ENCODE data around the gene PAK4. TPM values are rescaled to one million over a fixed set of nuclear protein-coding genes. Genes with fewer than 3 reads are reported as not detected.
A peak's percentile ranks its signal among the peaks of the same experiment; 100 is the strongest.
"Not testable (repeated sequence)": the region's sequence is repeated elsewhere in the genome, so short reads cannot be mapped to it uniquely, and the experiment has no call there.

Gene PAK4
- total and polyA plus RNA-seq, 5 donors: 15.1 to 24.4 (median 20.4) TPM

DNA sequence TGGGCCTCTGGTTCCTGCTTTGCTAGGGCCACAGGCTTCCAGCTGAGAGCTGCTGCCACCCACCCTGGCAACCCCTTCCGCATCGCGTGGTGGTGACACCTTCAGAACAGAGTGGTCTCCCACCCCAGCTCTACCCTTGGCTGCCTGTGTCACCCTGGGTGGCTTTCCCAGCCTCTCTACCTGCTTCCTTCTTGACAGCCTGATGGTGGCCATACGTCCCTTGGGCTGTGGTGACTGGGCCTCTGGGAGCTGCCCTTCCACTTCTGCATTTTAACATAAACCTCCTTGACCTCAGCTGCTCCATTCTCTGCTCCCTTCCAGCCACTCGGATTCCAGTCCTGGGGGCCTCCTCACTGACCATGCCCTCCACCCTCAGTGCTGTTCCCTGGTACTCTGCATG is 17.0 kb downstream of the PAK4 start:
- Histone ChIP-seq H3K4me3 (ENCODE audit: low read length) (no peak overlapping the region), H3K4me1 (ENCODE audit: control insufficient read depth, insufficient read depth, low read length) (peaks cover 13% of the 10 kb centered on the region), H3K9me3 (ENCODE audit: control insufficient read depth, low read length) (no peaks in the 10 kb centered on the region), H3K27me3 (ENCODE audit: control insufficient read depth, insufficient read depth) (no peaks in the 10 kb centered on the region), H3K27ac (ENCODE audit: low read length) (no peak overlapping the region)
- intact Hi-C loops (cut with DNase I): no loop called here
- 85% methylated on average over 5 of the region's 5 CpGs for WGBS
- no peak for ATAC-seq
- DNase-seq: no peak

DNA sequence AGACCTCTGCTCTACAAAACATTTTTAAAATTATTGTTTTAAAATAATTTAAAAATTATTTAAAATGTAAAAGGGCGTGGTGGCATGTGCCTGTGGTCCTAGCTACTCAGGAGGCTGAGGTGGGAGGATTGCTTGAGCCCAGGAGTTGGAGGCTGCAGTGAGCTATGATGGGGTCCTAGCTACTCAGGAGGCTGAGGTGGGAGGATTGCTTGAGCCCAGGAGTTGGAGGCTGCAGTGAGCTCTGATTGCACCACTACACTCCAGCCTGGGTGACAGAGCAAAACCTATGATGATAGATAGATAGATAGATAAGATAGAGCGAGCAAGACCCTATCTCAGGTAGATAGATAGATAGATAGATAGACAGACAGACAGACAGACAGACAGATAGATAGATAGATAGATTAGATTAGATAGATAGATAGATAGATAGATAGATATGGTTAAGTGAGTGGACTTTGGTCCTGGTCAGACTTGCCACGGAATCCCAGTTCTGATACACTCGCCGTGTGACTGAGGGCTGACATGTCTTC is 18.2 kb downstream of the PAK4 start:
- DNase-seq; H3K27me3 ChIP-seq (ENCODE audit: control insufficient read depth, insufficient read depth); H3K9me3 ChIP-seq (ENCODE audit: control insufficient read depth, low read length); ATAC-seq; H3K4me3 ChIP-seq (ENCODE audit: low read length); intact Hi-C loops (cut with DNase I): not testable (repeated sequence)
- H3K27ac ChIP-seq (ENCODE audit: low read length): peak overlapping the region; percentile 32
- peaks cover 13% of the 10 kb centered on the region for H3K4me1 ChIP-seq (ENCODE audit: control insufficient read depth, insufficient read depth, low read length)
- 75% methylated on average over 5 of the region's 5 CpGs for WGBS

DNA sequence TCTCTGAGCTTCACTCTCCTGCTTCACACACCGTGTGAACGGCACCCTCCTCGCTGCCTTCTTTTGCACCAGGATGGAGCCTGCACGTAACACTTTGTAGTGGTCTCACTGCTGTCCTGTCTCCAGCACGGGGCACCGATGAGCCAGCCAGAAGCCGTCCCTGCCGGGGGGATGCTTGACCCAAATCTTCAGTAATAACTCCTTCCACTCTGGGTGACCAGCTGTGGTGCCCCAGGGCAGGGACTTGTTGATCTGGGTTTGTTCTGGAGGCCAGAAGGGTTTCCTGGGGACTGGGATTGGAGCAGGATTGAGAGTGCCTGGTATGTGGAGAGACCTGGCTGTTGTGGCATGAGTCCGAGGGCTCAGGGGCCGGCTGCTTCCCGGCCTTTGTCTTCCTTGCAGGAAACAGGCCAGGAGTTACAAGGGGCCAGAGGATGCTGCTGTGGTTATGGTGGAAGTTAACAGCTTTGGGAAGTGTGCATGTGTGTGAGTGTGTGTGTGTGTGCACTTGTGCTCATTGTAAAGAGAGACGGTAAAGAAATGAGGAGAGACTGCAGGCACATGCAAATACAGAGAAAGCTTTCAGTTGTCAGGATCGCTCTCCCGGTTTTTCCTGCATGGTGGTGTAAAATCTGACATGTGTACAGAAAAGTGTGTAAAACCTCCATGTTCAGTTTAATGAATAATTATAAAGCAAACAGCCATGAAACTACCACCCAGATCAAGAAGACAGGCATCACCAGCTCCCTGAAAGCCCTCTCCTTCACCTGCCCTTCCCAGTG is 18.9 kb downstream of the PAK4 start:
- DNase-seq (peak in 2 of 3 donors; percentile 58 to 65), ATAC-seq (peak; percentile 40 to 69)
- H3K4me3 ChIP-seq (ENCODE audit: low read length): no peak overlapping the region
- peaks cover 13% of the 10 kb centered on the region for H3K4me1 ChIP-seq (ENCODE audit: control insufficient read depth, insufficient read depth, low read length)
- H3K27ac ChIP-seq (ENCODE audit: low read length): peak overlapping the region; percentile 32
- WGBS: 28% methylated on average over 14 of the region's 14 CpGs
- intact Hi-C loops (cut with DNase I): no loop called here
- H3K9me3 ChIP-seq (ENCODE audit: control insufficient read depth, low read length): no peaks in the 10 kb centered on the region
- H3K27me3 ChIP-seq (ENCODE audit: control insufficient read depth, insufficient read depth): no peaks in the 10 kb centered on the region

DNA sequence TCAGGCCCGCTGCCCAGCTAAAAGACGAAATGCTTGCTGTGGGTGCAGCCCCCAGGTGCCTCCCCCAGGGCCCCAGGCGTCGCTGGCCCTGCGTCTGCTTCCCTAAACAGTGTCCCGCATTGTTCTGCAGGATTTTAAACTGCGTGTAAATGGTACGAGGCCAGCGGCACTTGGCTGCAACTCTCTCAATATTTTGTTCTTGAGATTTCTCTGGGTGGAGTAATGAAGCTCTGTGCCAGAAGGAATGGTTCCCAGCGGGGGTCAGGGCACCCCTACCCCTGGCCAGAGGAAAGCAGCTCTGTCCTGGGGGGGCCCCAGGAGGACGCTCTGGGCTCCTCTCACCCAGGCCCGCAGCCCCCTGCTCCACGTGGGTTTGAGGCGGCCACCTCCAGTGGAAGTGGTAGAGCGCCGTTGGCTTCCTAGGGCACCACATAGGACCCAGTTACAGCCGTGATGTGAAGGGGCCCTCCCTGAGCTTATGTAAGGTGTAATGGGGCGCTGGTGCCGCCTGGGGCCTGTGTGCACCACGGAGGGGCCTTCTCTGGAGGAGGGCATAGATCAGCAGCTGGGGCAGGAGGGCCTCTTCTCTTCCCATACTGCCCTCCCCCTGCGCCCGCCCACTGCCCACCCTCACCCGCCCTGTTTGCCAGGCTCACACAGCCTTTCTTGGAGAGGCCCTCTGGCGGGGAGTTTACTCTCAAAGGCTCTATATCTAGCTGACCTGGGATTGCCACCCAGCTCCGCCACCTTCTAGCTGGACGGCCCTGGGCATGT is 19.8 kb downstream of the PAK4 start:
- H3K27ac ChIP-seq (ENCODE audit: low read length): peak overlapping the region; percentile 68

DNA sequence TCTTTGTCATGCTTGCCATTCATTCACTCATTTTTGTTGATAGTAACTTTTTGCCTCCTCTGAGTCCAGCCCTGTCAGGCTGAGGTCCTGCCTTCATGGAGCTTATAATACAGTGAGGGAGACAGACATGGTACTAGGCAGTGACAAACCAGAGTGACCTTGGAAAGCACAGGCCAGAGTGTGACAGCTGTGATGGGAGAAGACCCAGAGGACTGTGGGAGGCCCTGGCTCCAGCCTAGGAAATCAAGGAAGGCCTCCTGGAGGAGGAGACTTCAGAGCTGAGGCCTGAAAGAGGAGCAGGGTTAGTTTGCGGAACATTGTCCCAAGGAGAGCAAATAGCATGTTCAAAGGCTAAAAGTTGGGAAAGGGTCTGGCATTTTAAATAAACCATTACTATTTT is 20.5 kb downstream of the PAK4 start:
- H3K27me3 ChIP-seq (ENCODE audit: control insufficient read depth, insufficient read depth): no peaks in the 10 kb centered on the region
- no peaks in the 10 kb centered on the region for H3K9me3 ChIP-seq (ENCODE audit: control insufficient read depth, low read length)
- WGBS: 98% methylated on average over 1 of the region's 1 CpG
- H3K27ac ChIP-seq (ENCODE audit: low read length): peak overlapping the region; percentile 51
- H3K4me3 ChIP-seq (ENCODE audit: low read length): no peak overlapping the region
- peak in 1 of 3 donors; percentile 38 for DNase-seq
- peaks cover 9% of the 10 kb centered on the region for H3K4me1 ChIP-seq (ENCODE audit: control insufficient read depth, insufficient read depth, low read length)
- ATAC-seq: no peak
- intact Hi-C loops (cut with DNase I): no loop called here

More for the DNA sequence above, 19.8 kb downstream of the PAK4 start:
- H3K4me1 ChIP-seq (ENCODE audit: control insufficient read depth, insufficient read depth, low read length): peaks cover 9% of the 10 kb centered on the region
- intact Hi-C loops (cut with DNase I): no loop called here
- no peaks in the 10 kb centered on the region for H3K9me3 ChIP-seq (ENCODE audit: control insufficient read depth, low read length)
- ATAC-seq (peak; percentile 73 to 78), DNase-seq (peak; percentile 41 to 84 (median 77))
- WGBS: 33% methylated on average over 26 of the region's 26 CpGs
- no peak overlapping the region for H3K4me3 ChIP-seq (ENCODE audit: low read length)
- H3K27me3 ChIP-seq (ENCODE audit: control insufficient read depth, insufficient read depth): no peaks in the 10 kb centered on the region

DNA sequence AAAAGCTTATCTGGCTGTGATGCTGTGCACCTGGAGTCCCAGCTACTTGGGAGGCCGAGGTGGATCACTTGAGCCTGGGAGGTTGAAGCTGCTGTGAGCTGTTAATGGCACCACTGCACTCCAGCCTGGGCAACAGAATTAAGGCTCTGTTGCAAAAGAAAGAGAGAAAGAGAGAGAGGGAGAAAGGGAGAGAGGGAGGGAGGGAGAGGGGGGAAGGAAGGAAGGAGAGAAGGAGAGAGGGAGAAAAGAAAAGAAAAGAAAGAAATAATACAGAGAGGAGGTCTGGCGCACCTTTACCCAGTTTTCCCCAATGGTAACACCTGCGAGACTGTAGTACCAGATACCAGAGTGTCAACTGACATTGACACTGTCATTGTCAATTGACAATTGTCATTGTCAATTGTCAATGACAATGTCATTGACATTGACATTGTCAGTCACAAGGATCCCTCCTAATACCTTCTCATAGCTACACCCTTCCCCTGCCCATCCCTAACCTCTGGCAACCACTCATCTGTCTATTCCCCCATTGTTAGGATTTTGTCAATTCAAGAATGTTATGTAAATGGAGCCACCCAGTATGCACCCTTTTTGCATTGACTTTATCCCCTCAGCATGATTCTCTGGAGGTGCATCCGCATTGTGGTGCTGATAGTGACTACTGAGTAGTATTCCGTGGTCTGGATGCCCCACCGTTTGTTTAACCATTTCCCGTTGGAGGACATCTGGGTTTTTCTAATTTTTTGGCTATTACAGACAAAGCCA is 21.3 kb downstream of the PAK4 start:
- DNase-seq (no peak), ATAC-seq (no peak)
- 85% methylated on average over 7 of the region's 7 CpGs for WGBS
- Histone ChIP-seq H3K4me3 (ENCODE audit: low read length) (no peak overlapping the region), H3K27me3 (ENCODE audit: control insufficient read depth, insufficient read depth) (no peaks in the 10 kb centered on the region), H3K9me3 (ENCODE audit: control insufficient read depth, low read length) (no peaks in the 10 kb centered on the region), H3K4me1 (ENCODE audit: control insufficient read depth, insufficient read depth, low read length) (peaks cover 9% of the 10 kb centered on the region), H3K27ac (ENCODE audit: low read length) (no peak overlapping the region)
- intact Hi-C loops (cut with DNase I): no loop called here

DNA sequence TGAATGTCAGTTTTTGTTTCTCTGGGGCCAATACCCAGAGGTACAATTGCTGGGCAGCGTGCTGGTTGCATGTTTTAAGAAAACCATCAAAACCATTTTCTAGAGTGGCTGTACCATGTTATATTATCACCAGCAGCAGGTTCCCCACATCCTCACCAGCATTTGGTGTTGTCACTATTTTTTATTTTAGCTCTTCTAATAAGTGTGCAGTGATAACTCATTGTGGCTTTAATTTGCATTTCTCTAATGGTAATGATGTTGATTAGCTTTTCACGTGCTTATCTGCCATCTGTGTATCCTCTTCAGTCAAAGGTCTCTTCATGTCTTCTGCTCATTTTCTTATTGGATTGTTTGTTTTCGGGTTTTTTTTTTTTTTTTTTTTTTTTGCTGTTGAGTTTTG is 21.9 kb downstream of the PAK4 start:
- Histone ChIP-seq H3K27me3 (ENCODE audit: control insufficient read depth, insufficient read depth) (no peaks in the 10 kb centered on the region), H3K9me3 (ENCODE audit: control insufficient read depth, low read length) (no peaks in the 10 kb centered on the region), H3K4me1 (ENCODE audit: control insufficient read depth, insufficient read depth, low read length) (peaks cover 9% of the 10 kb centered on the region), H3K27ac (ENCODE audit: low read length) (no peak overlapping the region), H3K4me3 (ENCODE audit: low read length) (no peak overlapping the region)
- no peak for DNase-seq
- no peak for ATAC-seq
- 92% methylated on average over 3 of the region's 3 CpGs for whole genome bisulfite sequencing
- intact Hi-C loops (cut with DNase I): no loop called here

DNA sequence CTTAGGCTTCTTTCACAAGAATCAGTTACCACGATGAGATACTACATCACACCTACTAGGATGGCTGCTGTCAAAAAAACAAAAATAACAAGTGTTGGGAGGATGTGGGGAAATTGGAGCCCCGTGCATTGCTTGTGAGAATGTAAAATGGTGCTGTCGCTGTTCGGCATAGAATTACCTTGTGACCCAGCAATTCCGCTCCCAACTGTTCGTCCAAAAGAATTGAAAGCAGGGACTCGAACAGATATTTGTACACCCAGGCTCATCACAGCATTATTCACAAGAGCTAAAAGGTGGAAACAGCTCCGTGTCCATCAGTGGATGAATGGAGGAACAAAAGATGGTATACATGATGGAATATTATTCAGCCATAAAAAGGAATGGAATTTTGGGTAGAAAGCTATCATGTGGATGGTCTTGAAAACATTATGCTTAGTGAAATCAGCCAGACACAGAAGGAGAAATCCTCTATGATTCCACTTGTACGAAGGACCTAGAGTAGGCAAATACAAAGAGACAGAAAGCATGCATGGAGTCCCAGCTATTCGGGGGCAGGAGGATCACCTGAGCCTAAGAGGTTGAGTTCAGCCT is 23.4 kb downstream of the PAK4 start:
- ATAC-seq: no peak
- intact Hi-C loops (cut with DNase I): no loop called here
- Histone ChIP-seq H3K4me3 (ENCODE audit: low read length) (no peak overlapping the region), H3K27me3 (ENCODE audit: control insufficient read depth, insufficient read depth) (no peaks in the 10 kb centered on the region), H3K27ac (ENCODE audit: low read length) (no peak overlapping the region), H3K4me1 (ENCODE audit: control insufficient read depth, insufficient read depth, low read length) (peaks cover 9% of the 10 kb centered on the region), H3K9me3 (ENCODE audit: control insufficient read depth, low read length) (no peaks in the 10 kb centered on the region)
- no peak for DNase-seq
- 96% methylated on average over 10 of the region's 10 CpGs for WGBS

DNA sequence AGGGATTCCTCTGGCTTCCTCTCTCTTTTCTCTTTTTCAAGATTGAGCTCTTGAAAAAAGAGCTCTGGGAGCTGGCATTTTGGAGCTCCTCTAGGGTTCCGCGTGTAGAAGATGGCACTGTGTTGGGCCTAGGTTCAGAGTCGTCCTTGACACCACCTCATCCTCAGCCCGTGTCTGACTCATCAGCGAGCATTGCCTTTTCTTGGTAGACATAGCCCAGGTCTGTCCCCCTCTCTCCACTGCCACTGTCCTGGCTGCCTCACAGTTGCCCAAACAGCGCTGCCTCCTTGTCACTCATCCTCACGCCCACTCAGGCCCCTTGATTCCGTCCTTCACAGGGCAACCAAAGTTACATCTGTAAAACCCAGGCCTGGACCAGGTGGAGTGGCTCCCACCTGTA is 24.6 kb downstream of the PAK4 start:
- H3K9me3 ChIP-seq (ENCODE audit: control insufficient read depth, low read length): no peaks in the 10 kb centered on the region
- H3K27me3 ChIP-seq (ENCODE audit: control insufficient read depth, insufficient read depth): no peaks in the 10 kb centered on the region
- ATAC-seq: no peak
- H3K4me3 ChIP-seq (ENCODE audit: low read length): no peak overlapping the region
- 85% methylated on average over 8 of the region's 8 CpGs for WGBS
- peak in 1 of 3 donors; percentile 2 for DNase-seq
- intact Hi-C loops (cut with DNase I): no loop called here
- H3K4me1 ChIP-seq (ENCODE audit: control insufficient read depth, insufficient read depth, low read length): peaks cover 3% of the 10 kb centered on the region
- H3K27ac ChIP-seq (ENCODE audit: low read length): no peak overlapping the region

DNA sequence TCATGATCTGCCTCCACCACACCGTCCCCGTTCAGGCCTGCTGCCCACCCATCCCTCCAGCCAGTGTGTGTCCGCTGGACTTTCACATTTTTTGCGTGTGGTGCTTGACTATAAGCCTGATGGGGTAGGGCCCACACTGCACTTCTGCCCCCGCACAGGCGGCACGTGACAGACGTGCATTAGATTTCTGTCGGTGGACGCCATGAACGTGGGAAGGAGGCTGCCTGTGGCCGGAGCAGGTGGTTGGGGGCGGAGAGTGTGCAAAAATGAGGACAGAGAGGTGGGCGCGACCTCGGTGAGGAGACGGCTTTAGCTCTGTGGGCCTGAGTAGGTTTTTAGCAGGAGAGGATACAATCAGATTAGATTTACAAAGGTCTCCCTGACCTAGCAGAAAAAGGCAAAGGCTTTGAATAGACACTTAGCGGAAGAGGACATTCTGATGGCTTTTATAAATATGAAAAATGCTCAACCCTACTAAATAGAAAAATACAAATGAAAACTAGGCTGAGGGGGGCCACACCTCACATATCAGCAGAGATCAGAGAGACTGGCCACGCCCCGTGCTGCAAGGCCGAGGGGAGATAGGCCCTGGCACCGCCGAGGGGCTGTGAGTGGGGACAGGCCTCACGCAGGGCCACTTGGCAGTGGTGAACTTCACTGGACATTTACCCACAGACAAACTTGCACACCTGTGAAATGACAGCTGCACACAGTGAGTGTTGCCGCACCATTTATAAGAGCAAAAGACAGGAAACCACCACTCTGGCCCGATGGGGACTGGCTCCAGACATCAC is 25.4 kb downstream of the PAK4 start:
- intact Hi-C loops (cut with DNase I): no loop called here

More for the DNA sequence above, 25.4 kb downstream of the PAK4 start:
- ATAC-seq: no peak
- H3K4me1 ChIP-seq (ENCODE audit: control insufficient read depth, insufficient read depth, low read length): no peaks in the 10 kb centered on the region
- no peak overlapping the region for H3K27ac ChIP-seq (ENCODE audit: low read length)
- H3K4me3 ChIP-seq (ENCODE audit: low read length): no peak overlapping the region
- DNase-seq: peak in 1 of 3 donors; percentile 23
- WGBS: 77% methylated on average over 26 of the region's 26 CpGs
- H3K27me3 ChIP-seq (ENCODE audit: control insufficient read depth, insufficient read depth): no peaks in the 10 kb centered on the region
- no peaks in the 10 kb centered on the region for H3K9me3 ChIP-seq (ENCODE audit: control insufficient read depth, low read length)

Measured in right cardiac atrium (tissue), 5 donors.